C4-2B (cell line): Measurements from ENCODE around the gene IGSF11.
"Not testable (repeated sequence)": the region's sequence is repeated elsewhere in the genome, so short reads cannot be mapped to it uniquely, and the experiment has no call there.

Experiments used
- H3K27ac ChIP-seq: fragments of 450-650 bp; 2 replicates; pipeline ENCODE4 v1.5.1; 2017
- CTCF ChIP-seq: fragments of 450-650 bp; conservative IDR thresholded peaks from 2 replicates; pipeline ENCODE4 v1.5.1; 2017; ENCODE audit warnings: mild to moderate bottlenecking
- ZFX ChIP-seq: fragments of 450-650 bp; IDR thresholded peaks from 2 replicates; pipeline ENCODE4 v1.6.1; 2017

The IGSF11 gene

GRCh38 chr3:118977671-118978392 is 56.8 kb downstream of the IGSF11 start:
- H3K27ac ChIP-seq: no peak overlapping the region
- TF ChIP-seq CTCF (no peak), ZFX (no peak)

- no peak overlapping the region for H3K27ac ChIP-seq
Measured at GRCh38 chr3:118977118-118977517, 57.5 kb downstream of the IGSF11 start.

GRCh38 chr3:118975476-118975875 is 59.2 kb downstream of the IGSF11 start:
- H3K27ac ChIP-seq: not testable (repeated sequence)

More at GRCh38 chr3:118977118-118977517, 57.5 kb downstream of the IGSF11 start:
- TF ChIP-seq CTCF: no peak
- no peak for TF ChIP-seq ZFX

GRCh38 chr3:118974356-118975097 is 60.1 kb downstream of the IGSF11 start:
- H3K27ac ChIP-seq: no peak overlapping the region
- TF ChIP-seq CTCF: no peak
- no peak for TF ChIP-seq ZFX

GRCh38 chr3:118973050-118973449 is 61.6 kb downstream of the IGSF11 start:
- no peak overlapping the region for H3K27ac ChIP-seq
- no peak for TF ChIP-seq ZFX
- TF ChIP-seq CTCF: no peak

GRCh38 chr3:118970819-118971218 is 63.8 kb downstream of the IGSF11 start:
- TF ChIP-seq CTCF (no peak), ZFX (no peak)
- no peak overlapping the region for H3K27ac ChIP-seq

- no peak for TF ChIP-seq ZFX
- TF ChIP-seq CTCF: no peak
- H3K27ac ChIP-seq: no peak overlapping the region
Measured at GRCh38 chr3:118968640-118969039, 66.0 kb downstream of the IGSF11 start.
